Stimulated activated CD8-positive, alpha-beta memory T cell treated with anti-CD3 and anti-CD28 coated beads, Interleukin-12 subunit alpha, Interleukin-12 subunit beta, amount 100 ng/mL, for 24 hours (primary cell): ENCODE results near the gene GALNT6.
"Not testable (repeated sequence)": the region's sequence is repeated elsewhere in the genome, so short reads cannot be mapped to it uniquely, and the experiment has no call there.

Source experiments
- DNase-seq: peaks from one replicate; pipeline ENCODE4 v3.0.0-alpha.2; 2020; ENCODE audit errors: extremely low read depth

GALNT6 gene

GRCh38 chr12:51357374-51358047 is 33.7 kb downstream of the GALNT6 start:
- DNase-seq: no peak

GRCh38 chr12:51351913-51352532 is 39.2 kb downstream of the GALNT6 start:
- no peak for DNase-seq

- DNase-seq: no peak
Measured at GRCh38 chr12:51349026-51349425, 42.2 kb downstream of the GALNT6 start.

GRCh38 chr12:51348116-51348515 is 43.1 kb downstream of the GALNT6 start:
- no peak for DNase-seq

GRCh38 chr12:51346581-51346980 is 44.6 kb downstream of the GALNT6 start, which contains the start of gene CELA1:
TSS of gene CELA1 (minus strand) at chr12:51346679. CDS start at chr12:51346638, 41 bp downstream.
- DNase-seq: no peak

- DNase-seq: no peak
Measured at GRCh38 chr12:51345681-51346080, 45.5 kb downstream of the GALNT6 start.

GRCh38 chr12:51343201-51343600 is 48.0 kb downstream of the GALNT6 start:
- no peak for DNase-seq

- DNase-seq: no peak
Measured at GRCh38 chr12:51342416-51342815, 48.8 kb downstream of the GALNT6 start.

- peak; percentile 23 for DNase-seq
Measured at GRCh38 chr12:51341251-51342007, 49.8 kb downstream of the GALNT6 start.

GRCh38 chr12:51339750-51340149 is 51.5 kb downstream of the GALNT6 start:
- DNase-seq: no peak

GRCh38 chr12:51337336-51337735 is 53.9 kb downstream of the GALNT6 start:
- not testable (repeated sequence) for DNase-seq

- DNase-seq: no peak
Measured at GRCh38 chr12:51335931-51336330, 55.3 kb downstream of the GALNT6 start.

- DNase-seq: no peak
Measured at GRCh38 chr12:51334764-51335163, 56.4 kb downstream of the GALNT6 start.

GRCh38 chr12:51333536-51333935 is 57.7 kb downstream of the GALNT6 start:
- no peak for DNase-seq

GRCh38 chr12:51330186-51330585 is 61.0 kb downstream of the GALNT6 start:
- DNase-seq: no peak

GRCh38 chr12:51329742-51330141 is 61.5 kb downstream of the GALNT6 start:
- no peak for DNase-seq

- DNase-seq: no peak
Measured at GRCh38 chr12:51328587-51328986, 62.6 kb downstream of the GALNT6 start.

- no peak for DNase-seq
Measured at GRCh38 chr12:51326698-51327439, 64.3 kb downstream of the GALNT6 start.

GRCh38 chr12:51324953-51325352 is 66.3 kb downstream of the GALNT6 start:
- no peak for DNase-seq

GRCh38 chr12:51323966-51324895 is 67.0 kb downstream of the GALNT6 start, which contains the start of gene BIN2:
TSS of gene BIN2 (minus strand) at chr12:51324174. CDS start at chr12:51324102, 72 bp downstream.
- DNase-seq: peak; percentile 31
